Astrocyte (in vitro differentiated cells and primary cell): ENCODE data around the gene FRY.

Experiments used
- CTCF ChIP-seq: IDR thresholded peaks from 2 replicates; pipeline ENCODE4 v1.5.1; 2011; ENCODE audit warnings: low read depth, mild to moderate bottlenecking, inconsistent platforms, low read length, moderate library complexity; ENCODE audit not compliant: insufficient read depth
- EZH2 ChIP-seq: IDR thresholded peaks from 2 replicates; pipeline ENCODE4 v1.6.1; 2012; ENCODE audit warnings: mild to moderate bottlenecking, low read length, inconsistent platforms; ENCODE audit not compliant: insufficient read depth

- no peak for TF ChIP-seq CTCF
- no peak for TF ChIP-seq EZH2
Measured at GRCh38 chr13:32134241-32135055, 102.9 kb downstream of the FRY start.
